ENCODE measurements around the gene PAWR. TPM values are rescaled to one million over a fixed set of nuclear protein-coding genes. Genes with fewer than 3 reads are reported as not detected.

The PAWR gene, protein sequence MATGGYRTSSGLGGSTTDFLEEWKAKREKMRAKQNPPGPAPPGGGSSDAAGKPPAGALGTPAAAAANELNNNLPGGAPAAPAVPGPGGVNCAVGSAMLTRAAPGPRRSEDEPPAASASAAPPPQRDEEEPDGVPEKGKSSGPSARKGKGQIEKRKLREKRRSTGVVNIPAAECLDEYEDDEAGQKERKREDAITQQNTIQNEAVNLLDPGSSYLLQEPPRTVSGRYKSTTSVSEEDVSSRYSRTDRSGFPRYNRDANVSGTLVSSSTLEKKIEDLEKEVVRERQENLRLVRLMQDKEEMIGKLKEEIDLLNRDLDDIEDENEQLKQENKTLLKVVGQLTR
- 53.5 TPM for total RNA-seq
- long read RNA-seq, full-length matches to known transcripts = 14 of 54 reads
- long read RNA-seq, partial matches to known transcripts = 22 of 54 reads
- long read RNA-seq, other reads (novel, unspliced or antisense) = 18 of 54 reads

DNA sequence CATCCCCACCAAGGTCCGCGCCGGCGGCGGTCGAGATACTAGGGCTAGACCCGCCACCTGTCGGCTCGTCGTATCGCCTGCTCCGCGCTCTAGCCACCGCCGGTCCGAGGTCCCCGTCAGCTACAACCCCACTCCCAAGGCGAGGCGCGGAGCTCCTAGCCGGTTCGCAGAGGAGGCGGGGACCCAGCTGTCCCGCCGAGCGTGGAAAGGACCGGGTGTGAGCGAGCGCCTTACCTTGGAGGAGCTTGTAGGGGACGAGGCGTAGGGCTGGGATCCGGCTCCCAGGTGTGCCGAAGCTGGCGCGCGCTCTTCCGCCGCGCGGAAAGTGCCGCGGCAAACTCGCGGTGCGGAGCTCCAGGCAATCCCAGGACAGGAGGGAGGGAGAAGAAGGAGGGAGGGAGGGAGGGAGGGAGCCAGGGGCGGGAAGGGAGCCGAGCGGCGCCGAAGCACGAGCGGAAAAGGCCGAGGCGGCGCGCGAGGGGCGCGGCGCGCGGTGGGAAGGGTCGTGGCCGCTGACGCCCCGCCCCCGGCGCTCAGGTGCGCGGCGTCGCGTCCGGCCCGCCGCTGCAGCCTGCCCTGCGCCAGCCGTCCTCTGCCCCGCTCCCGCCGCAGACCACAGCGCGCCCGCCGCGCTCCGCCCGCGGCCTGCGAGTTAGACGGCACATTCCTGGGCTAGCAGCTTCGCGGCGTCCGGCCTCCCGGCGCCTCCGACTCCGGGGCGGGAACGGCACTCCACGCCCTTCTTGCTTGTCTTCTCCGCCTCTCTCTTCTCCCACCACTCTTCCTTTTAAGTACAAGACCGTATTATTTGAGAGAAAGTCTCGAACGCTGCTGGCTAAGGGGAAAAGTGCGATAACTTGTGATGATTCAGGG is at the start of gene PAWR:
PAWR (minus strand) TSS at position 327 of the 873 bp plus-strand sequence. CDS start 720 bp downstream, outside the sequence.
- DNase-seq (peak; percentile 80), ATAC-seq (peak; percentile 91 to 95)
- H3K36me3 ChIP-seq = no peaks in the 10 kb centered on the region
- no peaks in the 10 kb centered on the region for H3K27me3 ChIP-seq (ENCODE audit: low read depth)
- no peaks in the 10 kb centered on the region for H3K9me3 ChIP-seq
- peak within 1 kb of the TSS; percentile 88 for H3K4me3 ChIP-seq
- peaks cover 22% of the 10 kb centered on the region for H3K4me1 ChIP-seq
- TF ChIP-seq, protein P1, sequence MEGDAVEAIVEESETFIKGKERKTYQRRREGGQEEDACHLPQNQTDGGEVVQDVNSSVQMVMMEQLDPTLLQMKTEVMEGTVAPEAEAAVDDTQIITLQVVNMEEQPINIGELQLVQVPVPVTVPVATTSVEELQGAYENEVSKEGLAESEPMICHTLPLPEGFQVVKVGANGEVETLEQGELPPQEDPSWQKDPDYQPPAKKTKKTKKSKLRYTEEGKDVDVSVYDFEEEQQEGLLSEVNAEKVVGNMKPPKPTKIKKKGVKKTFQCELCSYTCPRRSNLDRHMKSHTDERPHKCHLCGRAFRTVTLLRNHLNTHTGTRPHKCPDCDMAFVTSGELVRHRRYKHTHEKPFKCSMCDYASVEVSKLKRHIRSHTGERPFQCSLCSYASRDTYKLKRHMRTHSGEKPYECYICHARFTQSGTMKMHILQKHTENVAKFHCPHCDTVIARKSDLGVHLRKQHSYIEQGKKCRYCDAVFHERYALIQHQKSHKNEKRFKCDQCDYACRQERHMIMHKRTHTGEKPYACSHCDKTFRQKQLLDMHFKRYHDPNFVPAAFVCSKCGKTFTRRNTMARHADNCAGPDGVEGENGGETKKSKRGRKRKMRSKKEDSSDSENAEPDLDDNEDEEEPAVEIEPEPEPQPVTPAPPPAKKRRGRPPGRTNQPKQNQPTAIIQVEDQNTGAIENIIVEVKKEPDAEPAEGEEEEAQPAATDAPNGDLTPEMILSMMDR (IDR thresholded peaks at IDR 0.05) = peak; percentile 6
- intact Hi-C loops (cut with DNase I) = no loop called here
- H3K27ac ChIP-seq = peak within 1 kb of the TSS; percentile 86

DNA sequence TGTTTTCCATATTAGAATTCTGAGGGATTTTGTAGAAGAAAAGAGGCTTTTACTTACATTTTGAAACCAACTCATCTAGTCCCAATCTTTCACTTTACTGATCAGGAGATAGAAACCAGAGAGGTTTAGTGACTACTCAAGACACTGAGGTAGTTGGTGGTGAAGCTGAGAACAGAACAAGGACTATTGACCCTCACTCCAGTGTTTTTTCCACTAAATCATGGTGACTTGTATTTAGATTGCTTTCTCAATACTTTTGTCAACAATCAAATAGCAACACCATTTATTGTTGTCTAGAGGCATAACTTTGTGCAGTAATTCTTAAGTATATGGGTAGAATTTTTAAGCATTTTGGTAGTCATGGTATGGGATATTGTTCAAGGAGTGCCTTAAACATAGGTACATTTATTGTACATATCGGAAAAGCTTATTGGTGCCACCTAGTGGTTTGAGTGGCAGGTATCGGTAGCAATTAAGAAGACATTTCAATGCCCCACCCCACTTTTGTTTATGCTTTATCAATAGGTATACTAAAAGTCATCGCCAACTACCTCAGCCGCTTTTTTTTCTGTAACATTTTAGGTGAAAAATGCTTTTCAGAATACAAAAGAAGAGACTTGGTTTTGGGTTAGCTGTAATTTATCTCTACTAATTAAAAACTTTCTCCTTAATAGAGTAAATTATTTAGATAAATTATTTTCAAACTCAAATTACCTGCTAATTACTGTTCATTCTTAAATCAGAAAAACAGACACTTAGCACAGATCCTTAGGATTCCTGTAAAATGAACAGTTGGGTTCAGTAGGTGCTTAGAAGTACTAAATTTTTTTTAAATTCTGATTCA is 47.3 kb upstream of the PAWR start:
- peak in 1 of 2 donors; percentile 73 for ATAC-seq

DNA sequence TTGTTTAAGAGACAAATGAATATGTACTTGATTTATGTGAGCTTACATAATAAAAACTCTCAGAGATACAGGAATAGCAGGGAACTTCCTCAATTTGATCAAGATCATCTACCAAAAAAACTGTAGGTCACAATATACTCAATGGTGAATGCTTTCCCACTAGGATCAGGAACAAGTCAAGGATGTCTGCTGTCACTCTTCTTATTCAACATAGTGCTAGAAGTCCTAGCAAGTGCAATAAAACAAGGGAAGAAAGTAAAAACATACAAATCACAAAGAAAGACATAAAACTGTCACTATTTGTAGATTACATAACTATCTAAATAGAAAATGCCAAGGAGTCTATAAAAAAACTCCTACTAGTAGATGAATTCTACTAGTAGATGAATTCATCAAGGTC is 41.9 kb upstream of the PAWR start:
- ATAC-seq (no peak), DNase-seq (no peak)
- intact Hi-C loops (cut with DNase I) = no loop called here
- Histone ChIP-seq H3K27me3 (ENCODE audit: low read depth) (no peaks in the 10 kb centered on the region), H3K9me3 (no peaks in the 10 kb centered on the region), H3K4me1 (no peaks in the 10 kb centered on the region), H3K27ac (no peak overlapping the region), H3K36me3 (no peaks in the 10 kb centered on the region), H3K4me3 (no peak overlapping the region)
- TF ChIP-seq, protein P1 (IDR thresholded peaks at IDR 0.05) = no peak

More for the DNA sequence above, 47.3 kb upstream of the PAWR start:
- TF ChIP-seq, protein P1 (IDR thresholded peaks at IDR 0.05) = peak; percentile 64
- H3K27me3 ChIP-seq (ENCODE audit: low read depth) = no peaks in the 10 kb centered on the region
- no peak overlapping the region for H3K4me3 ChIP-seq
- DNase-seq = no peak
- no peaks in the 10 kb centered on the region for H3K9me3 ChIP-seq
- no peak overlapping the region for H3K27ac ChIP-seq
- intact Hi-C loops (cut with DNase I) = no loop called here
- H3K4me1 ChIP-seq = no peaks in the 10 kb centered on the region
- H3K36me3 ChIP-seq = no peaks in the 10 kb centered on the region

DNA sequence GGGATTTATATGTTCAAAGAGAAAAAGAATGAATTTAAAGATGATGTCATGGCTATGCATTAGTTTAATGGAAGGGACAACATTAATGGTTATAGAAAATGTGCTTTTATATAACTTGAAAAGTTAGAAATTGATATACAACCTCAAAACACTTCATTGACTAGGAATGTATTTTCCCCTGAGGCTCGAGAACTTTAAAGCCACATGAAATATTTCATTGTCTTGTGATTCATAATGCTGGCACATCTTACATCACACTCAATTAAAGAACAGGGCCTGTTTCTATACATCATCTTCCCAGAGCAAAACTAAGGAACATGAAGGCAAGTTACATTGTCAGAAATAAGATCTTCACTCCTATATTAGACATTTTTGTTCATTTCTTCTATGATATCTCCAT is 35.2 kb upstream of the PAWR start:
- no peaks in the 10 kb centered on the region for H3K27me3 ChIP-seq (ENCODE audit: low read depth)
- H3K36me3 ChIP-seq = no peaks in the 10 kb centered on the region
- ATAC-seq (no peak), DNase-seq (no peak)
- TF ChIP-seq, protein P1 (IDR thresholded peaks at IDR 0.05) = no peak
- intact Hi-C loops (cut with DNase I) = no loop called here
- H3K9me3 ChIP-seq = no peaks in the 10 kb centered on the region
- H3K4me3 ChIP-seq = no peak overlapping the region
- no peak overlapping the region for H3K27ac ChIP-seq
- no peaks in the 10 kb centered on the region for H3K4me1 ChIP-seq

DNA sequence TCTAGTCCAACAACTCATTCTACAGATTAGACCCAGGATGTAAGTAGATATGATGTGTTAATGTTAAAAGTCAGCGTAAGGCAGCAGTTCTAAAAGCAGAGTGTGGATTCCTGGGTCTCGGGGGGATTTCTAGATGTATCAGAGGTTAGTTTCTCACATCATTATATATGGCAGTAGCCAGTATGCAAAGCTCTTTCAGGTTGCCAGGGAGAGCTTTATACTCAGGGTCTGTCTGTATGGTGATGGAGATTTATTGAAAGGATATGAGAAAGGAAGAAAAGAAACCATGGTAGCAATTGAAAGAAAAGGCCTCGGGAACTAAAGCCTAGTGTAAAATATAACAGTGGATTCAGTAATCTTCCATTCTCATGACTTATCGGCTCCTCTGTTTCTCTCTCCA is 26.2 kb upstream of the PAWR start:
- Histone ChIP-seq H3K36me3 (no peaks in the 10 kb centered on the region), H3K27ac (no peak overlapping the region), H3K9me3 (no peaks in the 10 kb centered on the region), H3K4me1 (no peaks in the 10 kb centered on the region), H3K4me3 (no peak overlapping the region), H3K27me3 (ENCODE audit: low read depth) (no peaks in the 10 kb centered on the region)
- DNase-seq (no peak), ATAC-seq (no peak)
- intact Hi-C loops (cut with DNase I) = no loop called here
- TF ChIP-seq, protein P1 (IDR thresholded peaks at IDR 0.05) = no peak
